CD4-positive, alpha-beta T cell (primary cell): ENCODE data around the gene KCNMA1. TPM values are rescaled to one million over a fixed set of nuclear protein-coding genes. Genes with fewer than 3 reads are reported as not detected.

Experiments used
- ATAC-seq: fragments of 200-7000 bp; cut with Tn5 transposase; one replicate; pipeline ENCODE4 v1.10.0; 2022; ENCODE audit warnings: mild to moderate bottlenecking; ENCODE audit not compliant: poor library complexity
- CTCF ChIA-PET: fragments of 350-600 bp; sonication (Branson Sonifier 250); formaldehyde crosslinking; loops from one replicate; lab custom pipeline; 2021; ENCODE audit warnings: antibody characterized with exemption, inconsistent platforms; lab: Charles Lee
- POLR2A ChIA-PET: fragments of 350-600 bp; sonication (Branson Sonifier 250); formaldehyde crosslinking; loops from one replicate; lab custom pipeline; 2021; ENCODE audit warnings: antibody characterized with exemption, inconsistent platforms; lab: Charles Lee
- DNase-seq, 14 experiments: peaks; one replicate each; pipeline ENCODE4 v3.0.0-alpha.2; 2013 to 2020; ENCODE audit warnings: mixed read lengths in 2 of 14
- H3K27ac ChIP-seq, 2 donors: one replicate each; pipeline versions ENCODE4 v1.5.1 to v1.7.0; 2013; ENCODE audit warnings: low read length in 2 of 2, low read depth in 1 of 2, mild to moderate bottlenecking in 1 of 2
- H3K27me3 ChIP-seq, 2 experiments: 1 replicate in 1 of 2; 2 replicates in 1 of 2; pipeline versions ENCODE4 v1.6.1 to v1.7.0; 2013; ENCODE audit warnings: low read length in 2 of 2, control low read depth in 1 of 2, mild to moderate bottlenecking in 1 of 2, moderate library complexity in 1 of 2; ENCODE audit not compliant: insufficient read depth in 2 of 2, control insufficient read depth in 1 of 2
- H3K36me3 ChIP-seq: one replicate; pipeline ENCODE4 v1.6.1; 2013; ENCODE audit warnings: low read length, control low read depth; ENCODE audit not compliant: insufficient read depth
- H3K4me1 ChIP-seq: one replicate; pipeline ENCODE4 v1.6.1; 2013; ENCODE audit warnings: low read length, control low read depth; ENCODE audit not compliant: insufficient read depth
- H3K4me3 ChIP-seq: one replicate; pipeline ENCODE4 v1.5.1; 2013; ENCODE audit warnings: mild to moderate bottlenecking, low read length, moderate library complexity
- H3K9me3 ChIP-seq, 2 experiments: 1 replicate in 1 of 2; 2 replicates in 1 of 2; pipeline versions ENCODE4 v1.6.1 to v1.7.0; 2013; ENCODE audit warnings: low read length in 2 of 2, mild to moderate bottlenecking in 2 of 2, control low read depth in 1 of 2, moderate library complexity in 1 of 2; ENCODE audit not compliant: control insufficient read depth in 1 of 2, insufficient read depth in 1 of 2
- H3K27ac Mint-ChIP-seq: one replicate; pipeline ENCODE4 v1.8.0; 2020; ENCODE audit warnings: mixed read lengths
- H3K27me3 Mint-ChIP-seq: one replicate; pipeline ENCODE4 v1.8.0; 2021; ENCODE audit warnings: mixed read lengths
- H3K36me3 Mint-ChIP-seq: one replicate; pipeline ENCODE4 v1.8.0; 2021; ENCODE audit warnings: low read depth, mixed read lengths
- H3K4me1 Mint-ChIP-seq: one replicate; pipeline ENCODE4 v1.8.0; 2021; ENCODE audit warnings: low read depth, mixed read lengths
- H3K4me3 Mint-ChIP-seq: one replicate; pipeline ENCODE4 v1.8.0; 2020; ENCODE audit warnings: mild to moderate bottlenecking, mixed read lengths
- H3K9me3 Mint-ChIP-seq: one replicate; pipeline ENCODE4 v1.8.0; 2020; ENCODE audit warnings: mixed read lengths
- intact Hi-C, 2 experiments: fragments of 100-400 bp; cut with DNase I in 1 of 2; cut with micrococcal nuclease in 1 of 2; formaldehyde crosslinking; loops; one replicate each; pipeline versions ENCODE4 v1.15.1 to v1.9.0; 2023 to 2025; cut with DNase I, micrococcal nuclease
- total RNA-seq, 174 experiments: library from RNA in 2 of 174; stranded (reverse) in 2 of 174; gene quantifications; one replicate each; pipeline ENCODE4 v1.2.3 and lab custom pipeline; 2021 to 2026
- TF ChIP-seq, protein P1 (sequence below): fragments of 200-600 bp; IDR thresholded peaks from one replicate; pipeline ENCODE4 v1.8.0; 2022; ENCODE audit warnings: antibody characterized with exemption, mild to moderate bottlenecking

KCNMA1 gene
- total RNA-seq, 2 experiments from 2014 or later: not detected

- H3K4me1 Mint-ChIP-seq: no peaks in the 10 kb centered on the region
- no peaks in the 10 kb centered on the region for H3K36me3 Mint-ChIP-seq
- H3K27ac ChIP-seq: no peak overlapping the region
- H3K4me1 ChIP-seq: no peaks in the 10 kb centered on the region
- no peaks in the 10 kb centered on the region for H3K9me3 Mint-ChIP-seq
- no peak overlapping the region for H3K4me3 ChIP-seq
- TF ChIP-seq, protein P1, sequence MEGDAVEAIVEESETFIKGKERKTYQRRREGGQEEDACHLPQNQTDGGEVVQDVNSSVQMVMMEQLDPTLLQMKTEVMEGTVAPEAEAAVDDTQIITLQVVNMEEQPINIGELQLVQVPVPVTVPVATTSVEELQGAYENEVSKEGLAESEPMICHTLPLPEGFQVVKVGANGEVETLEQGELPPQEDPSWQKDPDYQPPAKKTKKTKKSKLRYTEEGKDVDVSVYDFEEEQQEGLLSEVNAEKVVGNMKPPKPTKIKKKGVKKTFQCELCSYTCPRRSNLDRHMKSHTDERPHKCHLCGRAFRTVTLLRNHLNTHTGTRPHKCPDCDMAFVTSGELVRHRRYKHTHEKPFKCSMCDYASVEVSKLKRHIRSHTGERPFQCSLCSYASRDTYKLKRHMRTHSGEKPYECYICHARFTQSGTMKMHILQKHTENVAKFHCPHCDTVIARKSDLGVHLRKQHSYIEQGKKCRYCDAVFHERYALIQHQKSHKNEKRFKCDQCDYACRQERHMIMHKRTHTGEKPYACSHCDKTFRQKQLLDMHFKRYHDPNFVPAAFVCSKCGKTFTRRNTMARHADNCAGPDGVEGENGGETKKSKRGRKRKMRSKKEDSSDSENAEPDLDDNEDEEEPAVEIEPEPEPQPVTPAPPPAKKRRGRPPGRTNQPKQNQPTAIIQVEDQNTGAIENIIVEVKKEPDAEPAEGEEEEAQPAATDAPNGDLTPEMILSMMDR: no peak
- peaks cover 0 to 9% of the 10 kb centered on the region in 2 experiments for H3K9me3 ChIP-seq
- H3K27ac Mint-ChIP-seq: no peak overlapping the region
- no peaks in the 10 kb centered on the region for H3K36me3 ChIP-seq
- CTCF ChIA-PET: no interaction called here
- H3K4me3 Mint-ChIP-seq: no peak overlapping the region
- H3K27me3 Mint-ChIP-seq: no peaks in the 10 kb centered on the region
- intact Hi-C loops: no loop called here
- DNase-seq: no peak
- H3K27me3 ChIP-seq: no peaks in the 10 kb centered on the region
- no peak for ATAC-seq
- POLR2A ChIA-PET: no interaction called here
These were observed 48.7 kb downstream of the KCNMA1 start for GRCh38 chr10:77588886-77589285.

GRCh38 chr10:77587416-77587790 lies 50.2 kb downstream of the KCNMA1 start:
- Histone ChIP-seq H3K27me3 (no peaks in the 10 kb centered on the region), H3K4me1 (no peaks in the 10 kb centered on the region), H3K36me3 (no peaks in the 10 kb centered on the region), H3K27ac (no peak overlapping the region), H3K9me3 (peaks cover 0 to 9% of the 10 kb centered on the region in 2 experiments), H3K4me3 (no peak overlapping the region)
- no peak overlapping the region for H3K4me3 Mint-ChIP-seq
- H3K9me3 Mint-ChIP-seq: no peaks in the 10 kb centered on the region
- H3K27me3 Mint-ChIP-seq: no peaks in the 10 kb centered on the region
- H3K27ac Mint-ChIP-seq: no peak overlapping the region
- ChIA-PET CTCF (no interaction called here), POLR2A (no interaction called here)
- H3K36me3 Mint-ChIP-seq: no peaks in the 10 kb centered on the region
- no peaks in the 10 kb centered on the region for H3K4me1 Mint-ChIP-seq
- DNase-seq (no peak), ATAC-seq (no peak)
- intact Hi-C loops: no loop called here
- TF ChIP-seq, protein P1: no peak

DNA sequence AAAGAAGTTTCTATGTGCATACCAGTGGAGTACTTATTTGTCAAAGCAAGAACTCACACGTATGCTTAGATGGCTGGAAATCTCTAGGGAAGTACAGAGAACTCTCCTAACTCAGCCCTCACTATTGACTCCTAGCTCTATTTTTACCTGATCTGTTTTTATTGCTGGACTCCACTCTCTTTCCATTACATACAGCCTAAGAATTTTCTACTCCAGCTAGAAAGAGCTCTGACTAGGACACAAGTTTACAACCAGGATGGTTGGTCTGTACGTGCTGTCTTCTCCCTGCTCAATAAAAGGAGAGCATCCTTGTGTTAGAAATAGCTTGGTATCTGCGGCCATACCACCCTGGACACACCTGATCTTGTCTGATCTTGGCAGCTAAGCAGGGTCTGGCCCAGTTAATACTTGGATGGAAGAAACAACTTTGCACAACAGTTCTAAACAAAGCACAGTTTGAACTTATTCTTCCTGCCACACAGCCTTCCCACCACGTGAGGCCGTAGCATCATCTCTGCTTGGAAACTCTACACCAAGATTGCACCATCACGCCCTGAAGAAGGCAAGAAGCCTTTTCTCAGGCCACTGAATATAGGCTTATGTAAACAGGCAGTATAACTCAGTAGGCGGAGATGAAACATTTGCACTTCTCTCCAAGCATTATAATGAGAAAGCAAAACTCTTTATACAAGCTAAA lies 50.7 kb downstream of the KCNMA1 start:
- TF ChIP-seq, protein P1: no peak
- Histone ChIP-seq H3K27me3 (no peaks in the 10 kb centered on the region), H3K36me3 (no peaks in the 10 kb centered on the region), H3K27ac (no peak overlapping the region), H3K4me3 (no peak overlapping the region), H3K4me1 (no peaks in the 10 kb centered on the region), H3K9me3 (peaks cover 0 to 9% of the 10 kb centered on the region in 2 experiments)
- Mint-ChIP-seq H3K9me3 (no peaks in the 10 kb centered on the region), H3K27ac (no peak overlapping the region), H3K27me3 (no peaks in the 10 kb centered on the region), H3K4me3 (no peak overlapping the region), H3K4me1 (no peaks in the 10 kb centered on the region), H3K36me3 (no peaks in the 10 kb centered on the region)
- CTCF ChIA-PET: no interaction called here
- DNase-seq (no peak), ATAC-seq (no peak)
- intact Hi-C loops: no loop called here
- POLR2A ChIA-PET: no interaction called here
